ENCODE results near the gene ADCYAP1R1.

Gene ADCYAP1R1

GRCh38 chr7:31043051-31043471 lies 9.0 kb upstream of the ADCYAP1R1 start:
- no peak overlapping the region for H3K4me2 ChIP-seq (ENCODE audit: low read depth, low read length, poor library complexity, severe bottlenecking)
- no peaks in the 10 kb centered on the region for H3K27me3 ChIP-seq (ENCODE audit: insufficient read depth, low read length, poor library complexity, severe bottlenecking)
- no peaks in the 10 kb centered on the region for H3K9me3 ChIP-seq (ENCODE audit: insufficient read depth, low read depth, low read length)
- H3K9me2 ChIP-seq (replicated peaks; ENCODE audit: low read depth, low read length) = no peaks in the 10 kb centered on the region
- H3K9ac ChIP-seq (ENCODE audit: low read depth, low read length, poor library complexity, severe bottlenecking) = no peak overlapping the region
- no peaks in the 10 kb centered on the region for H3K4me1 ChIP-seq (ENCODE audit: insufficient read depth, low read length, poor library complexity, severe bottlenecking)
- TF ChIP-seq CTCF (conservative IDR thresholded peaks at IDR 0.05; ENCODE audit: low read length) = no peak
- H3K4me3 ChIP-seq (ENCODE audit: low read length, poor library complexity, severe bottlenecking) = no peak overlapping the region
- no peak overlapping the region for H2AFZ ChIP-seq (ENCODE audit: low read length)
- H3K36me3 ChIP-seq (ENCODE audit: insufficient read depth, low read length) = no peaks in the 10 kb centered on the region
- H4K20me1 ChIP-seq (ENCODE audit: insufficient read depth, low read length, poor library complexity, severe bottlenecking) = no peaks in the 10 kb centered on the region
- H3F3A ChIP-seq (ENCODE audit: low read depth) = no peaks in the 10 kb centered on the region
- no peaks in the 10 kb centered on the region for H3K79me2 ChIP-seq (ENCODE audit: insufficient read depth, low read length)

GRCh38 chr7:31044529-31044928 lies 7.6 kb upstream of the ADCYAP1R1 start:
- Histone ChIP-seq H3K4me2 (ENCODE audit: low read depth, low read length, poor library complexity, severe bottlenecking) (no peak overlapping the region), H3K27me3 (ENCODE audit: insufficient read depth, low read length, poor library complexity, severe bottlenecking) (no peaks in the 10 kb centered on the region), H3K9me3 (ENCODE audit: insufficient read depth, low read depth, low read length) (no peaks in the 10 kb centered on the region)

GRCh38 chr7:31046723-31047122 lies 5.4 kb upstream of the ADCYAP1R1 start:
- TF ChIP-seq EZH2phosphoT487 (IDR thresholded peaks at IDR 0.05; ENCODE audit: borderline replicate concordance) (no peak), CTCF (conservative IDR thresholded peaks at IDR 0.05; ENCODE audit: low read length) (no peak)
- Histone ChIP-seq H3K27me3 (ENCODE audit: insufficient read depth, low read length, poor library complexity, severe bottlenecking) (no peaks in the 10 kb centered on the region), H3K4me1 (ENCODE audit: insufficient read depth, low read length, poor library complexity, severe bottlenecking) (no peaks in the 10 kb centered on the region), H3K4me2 (ENCODE audit: low read depth, low read length, poor library complexity, severe bottlenecking) (no peak overlapping the region), H3K79me2 (ENCODE audit: insufficient read depth, low read length) (no peaks in the 10 kb centered on the region), H3K9me2 (replicated peaks; ENCODE audit: low read depth, low read length) (no peaks in the 10 kb centered on the region), H3K36me3 (ENCODE audit: insufficient read depth, low read length) (no peaks in the 10 kb centered on the region), H2AFZ (ENCODE audit: low read length) (no peak overlapping the region), H3K9ac (ENCODE audit: low read depth, low read length, poor library complexity, severe bottlenecking) (no peak overlapping the region), H3K9me3 (ENCODE audit: insufficient read depth, low read depth, low read length) (no peaks in the 10 kb centered on the region), H4K20me1 (ENCODE audit: insufficient read depth, low read length, poor library complexity, severe bottlenecking) (no peaks in the 10 kb centered on the region), H3K4me3 (ENCODE audit: low read length, poor library complexity, severe bottlenecking) (no peak overlapping the region), H3F3A (ENCODE audit: low read depth) (no peaks in the 10 kb centered on the region)

More at GRCh38 chr7:31044529-31044928, 7.6 kb upstream of the ADCYAP1R1 start:
- no peak overlapping the region for H3K9ac ChIP-seq (ENCODE audit: low read depth, low read length, poor library complexity, severe bottlenecking)
- H3K36me3 ChIP-seq (ENCODE audit: insufficient read depth, low read length) = no peaks in the 10 kb centered on the region
- no peaks in the 10 kb centered on the region for H3F3A ChIP-seq (ENCODE audit: low read depth)
- TF ChIP-seq CTCF (conservative IDR thresholded peaks at IDR 0.05; ENCODE audit: low read length) (no peak), EZH2phosphoT487 (IDR thresholded peaks at IDR 0.05; ENCODE audit: borderline replicate concordance) (no peak)
- no peak overlapping the region for H2AFZ ChIP-seq (ENCODE audit: low read length)
- no peaks in the 10 kb centered on the region for H3K79me2 ChIP-seq (ENCODE audit: insufficient read depth, low read length)
- no peak overlapping the region for H3K4me3 ChIP-seq (ENCODE audit: low read length, poor library complexity, severe bottlenecking)
- no peaks in the 10 kb centered on the region for H4K20me1 ChIP-seq (ENCODE audit: insufficient read depth, low read length, poor library complexity, severe bottlenecking)
- H3K9me2 ChIP-seq (replicated peaks; ENCODE audit: low read depth, low read length) = no peaks in the 10 kb centered on the region
- H3K4me1 ChIP-seq (ENCODE audit: insufficient read depth, low read length, poor library complexity, severe bottlenecking) = no peaks in the 10 kb centered on the region
